Heart right ventricle (tissue), 16 donors: ENCODE data around the gene ANKFN1. TPM values are rescaled to one million over a fixed set of nuclear protein-coding genes. Genes with fewer than 3 reads are reported as not detected.

ENCODE experiments used
- ATAC-seq, 8 donors: fragments of 200-7000 bp; cut with Tn5 transposase; one replicate each; pipeline ENCODE4 v1.9.1; 2020; ENCODE audit warnings: mild to moderate bottlenecking in 8 of 8, moderate library complexity in 8 of 8, moderate number of reproducible peaks in 1 of 8
- DNase-seq, 2 donors: peaks; one replicate each; pipeline ENCODE4 v3.0.0-alpha.2; 2020
- H3K27ac ChIP-seq, 10 donors: fragments of 200-600 bp; sonication (generic) in 2 of 10; one replicate each; pipeline versions ENCODE4 v1.5.0 to v1.8.0; 2020 to 2022; ENCODE audit warnings: mild to moderate bottlenecking in 3 of 10
- H3K27me3 ChIP-seq, 7 donors: fragments of 200-600 bp; one replicate each; pipeline ENCODE4 v1.8.0; 2021 to 2022; ENCODE audit warnings: mild to moderate bottlenecking in 2 of 7
- H3K36me3 ChIP-seq, 9 donors: fragments of 200-600 bp; sonication (generic) in 1 of 9; one replicate each; pipeline versions ENCODE4 v1.5.0 to v1.8.0; 2020 to 2022; ENCODE audit warnings: mild to moderate bottlenecking in 2 of 9
- H3K4me1 ChIP-seq, 9 donors: fragments of 200-600 bp; sonication (generic) in 1 of 9; one replicate each; pipeline versions ENCODE4 v1.5.0 to v1.8.0; 2020 to 2022; ENCODE audit warnings: mild to moderate bottlenecking in 4 of 9
- H3K4me3 ChIP-seq, 10 donors: fragments of 200-600 bp; sonication (generic) in 2 of 10; one replicate each; pipeline versions ENCODE4 v1.5.0 to v1.8.0; 2020 to 2022; ENCODE audit warnings: mild to moderate bottlenecking in 7 of 10, moderate library complexity in 2 of 10
- H3K9me3 ChIP-seq, 11 donors: fragments of 200-600 bp in 10 of 11; sonication (generic) in 2 of 11; one replicate each; pipeline versions ENCODE4 v1.5.0 to v1.8.0; 2013 to 2022; ENCODE audit warnings: mild to moderate bottlenecking in 2 of 11, control low read depth in 1 of 11, moderate library complexity in 1 of 11
- CTCF ChIP-seq, 9 donors: fragments of 200-600 bp; sonication (generic) in 2 of 9; IDR thresholded peaks; one replicate each; pipeline versions ENCODE4 v1.5.0 to v1.8.0; 2021 to 2022; ENCODE audit warnings: antibody characterized with exemption in 9 of 9, mild to moderate bottlenecking in 5 of 9, moderate library complexity in 1 of 9
- whole genome bisulfite sequencing, 2 donors: extraction: QIAGEN DNeasy Blood & Tissue Kit; methylation state at CpG; one replicate each; pipeline ENCODE4 v1.1.7; 2013; ENCODE audit warnings: inconsistent platforms in 1 of 2; 5-methylcytosine and 5-hydroxymethylcytosine counted together
- intact Hi-C, 10 donors: fragments of 100-400 bp; cut with DNase I; formaldehyde crosslinking; loops; one replicate each; pipeline versions ENCODE4 v1.11.1 to v1.14.2; 2022
- polyA plus RNA-seq, 2 donors: library from polyadenylated mRNA; stranded (reverse); fragments of 200-250 nt; gene quantifications; one replicate each; pipeline ENCODE4 v1.2.3, GENCODE V29; 2013
- total RNA-seq, 10 donors: library from RNA; stranded (reverse); fragmentation: NEBNext Ultra II Directional in 3 of 10; extraction: Animal tissue kit (Norgen Biotek cat#: 25700) in 3 of 10; gene quantifications; one replicate each; pipeline versions ENCODE4 v1.2.1 to v1.2.4, GENCODE V29; 2021 to 2023
- donor health status: Arrhythmogenic right ventricular cardiomyopathy.
- donor health status: ischemic (EF 13 %, LVEDD 7.1; RV severe dilation, severe dysfunction).
- donor health status: healthy with polysubstance abuse.
- donor health status: DM: no; HTN: yes; CAD: no.
- donor health status: DM: no; HTN: no; CAD: no.
- donor health status: ischemic (EF 25% LVEDD 6.9; RV normal size, moderate dysfunction).
- donor health status: ischemic (EF 25% LVEDD 5.7; RV mildly dilated, moderate dysfunction).
- donor health status: healthy.
- donor health status: DM: yes; HTN: yes; CAD: no.
- donor health status: Ischemic cardiomyopathy.
- donor health status: ischemic (EF 35%, LVEDD 5.7; RV mildly dilated, moderate dysfunction).
- donor health status: nonischemic (EF 11% LVEDD 7.7; RV severe dilation, severe dysfunction).
- donor health status: DM: yes; HTN: yes; CAD: no.
- donor health status: PGD.
- donor health status: ischemic (EF 29% LVEDD 5.4; RV normal size, mild dysfunction).
- donor health status: nonischemic (EF 23%, LVEDD 6.1; RV moderate dilation, normal function).

Gene ANKFN1
- total and polyA plus RNA-seq, 12 donors, result 0.01 to 0.38 TPM; not detected in 10

GRCh38 chr17:56482229-56482628 lies 329.0 kb downstream of the ANKFN1 start:
- DNase-seq, result no peak
- H3K4me1 ChIP-seq, result no peaks in the 10 kb centered on the region
- H3K27me3 ChIP-seq, result peaks cover 0 to 23% (median 0%) of the 10 kb centered on the region in 7 donors
- TF ChIP-seq CTCF (IDR thresholded peaks at IDR 0.05), result no peak
- H3K27ac ChIP-seq, result no peak overlapping the region
- H3K36me3 ChIP-seq, result no peaks in the 10 kb centered on the region
- no peaks in the 10 kb centered on the region for H3K9me3 ChIP-seq
- ATAC-seq, result no peak
- intact Hi-C loops, result loop anchor here in 1 of 10 donors (10.0 kb wide), 1 partner anchor 637 kb away; no protein-coding TSS in a partner anchor
- 81 to 82% methylated on average over 6 of the region's 6 CpGs for WGBS, 2 donors
- H3K4me3 ChIP-seq, result no peak overlapping the region

GRCh38 chr17:56486732-56487131 lies 333.5 kb downstream of the ANKFN1 start:
- no peak for TF ChIP-seq CTCF (IDR thresholded peaks at IDR 0.05)
- no peak overlapping the region for H3K27ac ChIP-seq
- intact Hi-C loops, result loop anchor here in 1 of 10 donors (10.0 kb wide), 1 partner anchor 642 kb away; no protein-coding TSS in a partner anchor
- H3K9me3 ChIP-seq, result no peaks in the 10 kb centered on the region
- peaks cover 0 to 12% (median 0%) of the 10 kb centered on the region in 7 donors for H3K27me3 ChIP-seq
- no peaks in the 10 kb centered on the region for H3K36me3 ChIP-seq
- DNase-seq (no peak), ATAC-seq (no peak)
- no peaks in the 10 kb centered on the region for H3K4me1 ChIP-seq
- H3K4me3 ChIP-seq, result no peak overlapping the region

GRCh38 chr17:56488800-56489199 lies 335.5 kb downstream of the ANKFN1 start:
- DNase-seq (no peak), ATAC-seq (no peak)
- WGBS, 2 donors, result 83 to 85% methylated on average over 2 of the region's 2 CpGs
- Histone ChIP-seq H3K9me3 (no peaks in the 10 kb centered on the region), H3K27ac (no peak overlapping the region), H3K36me3 (no peaks in the 10 kb centered on the region), H3K4me3 (no peak overlapping the region), H3K27me3 (peaks cover 0 to 8% (median 0%) of the 10 kb centered on the region in 7 donors), H3K4me1 (no peaks in the 10 kb centered on the region)
- TF ChIP-seq CTCF (IDR thresholded peaks at IDR 0.05), result no peak
- intact Hi-C loops, result loop anchor here in 1 of 10 donors (10.0 kb wide), 1 partner anchor 644 kb away; no protein-coding TSS in a partner anchor

GRCh38 chr17:56489980-56490379 lies 336.7 kb downstream of the ANKFN1 start:
- ATAC-seq (no peak), DNase-seq (no peak)
- no peak for TF ChIP-seq CTCF (IDR thresholded peaks at IDR 0.05)
- H3K9me3 ChIP-seq, result no peaks in the 10 kb centered on the region
- peaks cover 0 to 8% (median 0%) of the 10 kb centered on the region in 7 donors for H3K27me3 ChIP-seq
- no peak overlapping the region for H3K27ac ChIP-seq
- 72 to 79% methylated on average over 2 of the region's 2 CpGs for WGBS, 2 donors
- no peak overlapping the region for H3K4me3 ChIP-seq
- H3K36me3 ChIP-seq, result no peaks in the 10 kb centered on the region
- no peaks in the 10 kb centered on the region for H3K4me1 ChIP-seq
- intact Hi-C loops, result loop anchor here in 3 of 10 donors (10.0 kb wide), 2 partner anchors 225 to 645 kb away; no protein-coding TSS in a partner anchor
